ENCODE data around the gene VPS51. TPM values are rescaled to one million over a fixed set of nuclear protein-coding genes. Genes with fewer than 3 reads are reported as not detected.

VPS51 gene
- total RNA-seq: 100 to 1,000 TPM; 323 to 542 TPM

DNA sequence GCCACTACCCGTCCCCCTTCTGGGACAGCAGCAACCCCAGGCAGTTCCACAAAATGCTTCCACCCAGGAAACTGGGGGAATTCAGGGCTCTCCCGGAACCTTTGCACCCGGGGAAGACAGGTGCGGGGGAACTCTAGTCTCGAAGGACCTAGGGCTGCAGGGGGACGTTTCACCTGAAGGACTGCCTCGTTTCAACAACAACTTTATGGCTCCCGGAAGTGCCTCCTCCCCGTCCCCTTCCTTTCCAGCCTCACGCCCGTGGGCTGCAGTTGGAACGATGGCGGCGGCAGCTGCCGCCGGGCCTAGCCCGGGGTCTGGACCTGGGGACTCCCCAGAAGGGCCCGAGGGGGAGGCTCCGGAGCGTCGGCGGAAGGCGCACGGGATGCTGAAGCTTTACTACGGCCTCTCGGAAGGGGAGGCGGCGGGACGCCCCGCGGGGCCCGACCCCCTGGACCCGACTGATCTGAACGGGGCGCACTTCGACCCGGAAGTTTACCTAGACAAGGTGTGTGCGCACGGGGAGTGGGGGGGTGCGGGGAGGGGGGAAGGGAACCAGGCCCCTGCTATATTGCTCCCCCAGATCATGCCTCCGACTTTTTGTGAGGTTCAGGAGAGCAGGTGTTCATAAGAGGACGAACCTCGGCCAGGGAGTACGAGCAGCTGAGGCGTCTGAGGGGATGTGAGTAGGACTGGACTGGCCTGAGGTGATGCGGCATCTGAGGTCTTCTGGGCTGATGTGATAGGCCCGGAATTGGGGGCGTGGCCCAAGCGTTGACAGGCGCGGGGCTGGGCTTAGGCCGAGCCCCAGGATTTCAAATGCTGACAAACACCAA is at the start of gene VPS51:
TSS of gene VPS51 (plus strand) at position 241 of the 833 bp plus-strand sequence. CDS start at position 278, 37 bp downstream.
- no peaks in the 10 kb centered on the region for H3K9me3 ChIP-seq
- H3K4me1 ChIP-seq (replicated peaks): peaks cover 8% of the 10 kb centered on the region
- no peaks in the 10 kb centered on the region for H3K27me3 ChIP-seq (replicated peaks; ENCODE audit: insufficient read depth)
- under 1% methylated on average over 23 of the region's 52 CpGs for WGBS
- intact Hi-C loops (cut with DNase I): no loop called here
- DNase-seq (ENCODE audit: low spot score): peak; percentile 79
- no peaks in the 10 kb centered on the region for H3K36me3 ChIP-seq
- TF ChIP-seq CTCF (IDR thresholded peaks at IDR 0.05) (peak in 3 of 4 experiments; percentile 11 to 50 (median 25)), POLR2AphosphoS5 (IDR thresholded peaks at IDR 0.05) (peak; percentile 98), POLR2A (IDR thresholded peaks at IDR 0.05) (peak; percentile 9)
- peak within 1 kb of the TSS; percentile 84 to 88 for H3K27ac ChIP-seq
- H3K4me3 ChIP-seq: peak within 1 kb of the TSS; percentile 65 to 77

DNA sequence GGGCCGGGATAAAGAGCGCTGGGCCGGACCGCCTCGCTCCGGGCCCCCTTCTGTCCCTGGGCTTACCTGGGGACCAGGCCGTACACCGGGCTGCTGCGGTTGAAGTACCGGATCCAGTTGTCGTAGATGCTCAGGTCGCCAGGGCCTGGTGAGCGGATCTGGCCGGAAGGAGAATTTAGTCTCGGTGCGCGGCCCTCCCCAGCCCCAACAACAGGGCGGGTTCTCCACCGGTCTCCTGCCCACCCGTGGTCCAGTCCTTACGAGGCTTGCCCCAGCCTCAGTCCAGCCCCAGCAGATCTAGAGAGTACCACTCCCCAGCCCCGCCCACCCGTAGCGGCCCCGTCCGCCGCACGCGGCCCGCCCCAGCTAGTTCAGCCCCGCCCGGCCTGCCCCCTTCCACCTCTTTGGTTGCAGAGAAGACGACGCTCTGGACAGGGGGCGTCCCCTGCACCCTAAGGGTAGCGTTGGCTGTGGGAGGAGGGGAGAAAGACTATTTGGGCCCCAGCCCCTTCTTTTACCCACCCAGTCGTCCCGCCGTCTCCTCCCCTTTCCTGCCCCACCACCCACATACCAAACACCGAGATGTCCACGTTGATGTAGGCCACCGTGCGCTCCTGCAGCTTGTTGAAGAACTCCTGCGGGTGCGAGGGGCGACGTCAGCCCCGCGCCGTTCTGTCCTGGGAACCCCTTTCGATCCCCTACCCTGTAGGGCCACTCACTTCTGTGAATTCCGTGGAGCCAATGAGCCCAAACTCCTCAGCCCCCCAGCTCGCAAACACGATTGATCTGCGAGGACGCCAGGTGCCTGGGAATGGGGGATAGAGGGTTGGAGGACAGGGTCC is 48.2 kb upstream of the VPS51 start:
- no peak for DNase-seq (ENCODE audit: low spot score)
- no peaks in the 10 kb centered on the region for H3K27me3 ChIP-seq (replicated peaks; ENCODE audit: insufficient read depth)
- intact Hi-C loops (cut with DNase I): no loop called here
- TF ChIP-seq POLR2AphosphoS5 (IDR thresholded peaks at IDR 0.05) (no peak), CTCF (IDR thresholded peaks at IDR 0.05) (no peak), POLR2A (IDR thresholded peaks at IDR 0.05) (no peak)
- no peaks in the 10 kb centered on the region for H3K9me3 ChIP-seq
- H3K4me3 ChIP-seq: peak overlapping the region; percentile 34 to 37
- no peaks in the 10 kb centered on the region for H3K4me1 ChIP-seq (replicated peaks)
- H3K36me3 ChIP-seq: no peaks in the 10 kb centered on the region
- peak overlapping the region; percentile 15 to 51 for H3K27ac ChIP-seq
- 13% methylated on average over 56 of the region's 56 CpGs for WGBS

GRCh38 chr11:65051398-65051858 is 44.6 kb upstream of the VPS51 start:
- WGBS: 84% methylated on average over 9 of the region's 9 CpGs
- intact Hi-C loops (cut with DNase I): no loop called here
- no peak overlapping the region for H3K27ac ChIP-seq

DNA sequence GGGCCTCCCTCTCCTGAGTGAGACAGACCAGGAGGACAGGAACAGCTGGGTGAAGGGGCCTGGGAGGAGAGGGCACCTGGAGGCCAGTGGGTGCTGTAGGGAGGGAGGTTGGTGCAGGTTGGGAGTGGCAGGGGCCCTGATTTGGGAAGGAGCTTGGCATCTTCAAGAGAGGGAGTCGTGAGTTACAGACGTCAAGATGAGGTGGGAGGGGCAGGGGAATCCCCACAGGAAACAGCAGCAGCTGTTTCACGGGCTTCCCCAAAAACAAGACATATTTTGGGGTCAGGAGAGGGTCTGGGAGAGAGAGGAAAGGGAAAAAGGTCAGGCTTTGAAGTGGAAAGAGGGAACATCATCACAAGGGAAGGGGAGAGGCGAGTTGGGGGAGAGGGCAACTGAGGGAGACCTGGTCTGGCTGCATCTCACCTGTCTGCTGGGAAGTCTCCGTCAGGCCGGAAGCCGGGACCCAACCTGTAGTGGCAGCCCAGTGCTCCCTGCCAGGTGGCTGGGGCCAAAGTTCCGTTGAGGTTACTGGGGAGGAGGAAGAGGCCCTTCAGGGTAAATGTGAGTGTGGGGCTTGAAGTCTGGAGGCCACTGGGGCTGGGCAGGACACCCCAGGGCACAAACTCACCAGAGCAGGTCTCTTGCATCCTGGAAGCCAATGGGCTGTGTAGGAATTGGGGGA is 42.0 kb upstream of the VPS51 start:
- Histone ChIP-seq H3K36me3 (no peaks in the 10 kb centered on the region), H3K4me3 (no peak overlapping the region), H3K4me1 (replicated peaks) (no peaks in the 10 kb centered on the region), H3K27me3 (replicated peaks; ENCODE audit: insufficient read depth) (no peaks in the 10 kb centered on the region), H3K27ac (no peak overlapping the region), H3K9me3 (no peaks in the 10 kb centered on the region)
- intact Hi-C loops (cut with DNase I): no loop called here
- no peak for DNase-seq (ENCODE audit: low spot score)
- TF ChIP-seq POLR2A (IDR thresholded peaks at IDR 0.05) (no peak), CTCF (IDR thresholded peaks at IDR 0.05) (no peak), POLR2AphosphoS5 (IDR thresholded peaks at IDR 0.05) (no peak)
- 53% methylated on average over 8 of the region's 8 CpGs for WGBS

More at GRCh38 chr11:65051398-65051858, 44.6 kb upstream of the VPS51 start:
- TF ChIP-seq POLR2A (IDR thresholded peaks at IDR 0.05): no peak
- no peak for TF ChIP-seq POLR2AphosphoS5 (IDR thresholded peaks at IDR 0.05)
- no peak for TF ChIP-seq CTCF (IDR thresholded peaks at IDR 0.05)
- Histone ChIP-seq H3K27me3 (replicated peaks; ENCODE audit: insufficient read depth) (no peaks in the 10 kb centered on the region), H3K4me3 (no peak overlapping the region), H3K4me1 (replicated peaks) (no peaks in the 10 kb centered on the region), H3K36me3 (no peaks in the 10 kb centered on the region), H3K9me3 (no peaks in the 10 kb centered on the region)
- DNase-seq (ENCODE audit: low spot score): no peak
